H9 (cell line): Measurements from ENCODE around the gene SART1. TPM values are rescaled to one million over a fixed set of nuclear protein-coding genes. Genes with fewer than 3 reads are reported as not detected.

ENCODE experiments used
- DNase-seq: peaks from one replicate; pipeline ENCODE4 v3.0.0-alpha.2; 2017
- H2AFZ ChIP-seq: one replicate; pipeline ENCODE4 v1.6.1; 2013; ENCODE audit warnings: mild to moderate bottlenecking, low read length, control low read depth, moderate library complexity
- H2AK5ac ChIP-seq: 2 replicates; pipeline ENCODE4 v1.6.1; 2013; ENCODE audit warnings: low read length, control low read depth, mixed read lengths; ENCODE audit not compliant: insufficient read length
- H2BK120ac ChIP-seq: one replicate; pipeline ENCODE4 v1.6.1; 2013; ENCODE audit warnings: low read depth, mild to moderate bottlenecking, low read length, control low read depth, inconsistent platforms; ENCODE audit not compliant: poor library complexity, severe bottlenecking
- H2BK12ac ChIP-seq: 2 replicates; pipeline ENCODE4 v1.6.1; 2013; ENCODE audit warnings: low read length, control low read depth, mixed read lengths, low read depth; ENCODE audit not compliant: insufficient read length
- H2BK15ac ChIP-seq: 2 replicates; pipeline ENCODE4 v1.6.1; 2013; ENCODE audit warnings: low read depth, low read length, control low read depth
- H2BK20ac ChIP-seq: one replicate; pipeline ENCODE4 v1.6.1; 2013; ENCODE audit warnings: low read depth, mild to moderate bottlenecking, low read length, control low read depth, inconsistent platforms; ENCODE audit not compliant: poor library complexity, severe bottlenecking
- H2BK5ac ChIP-seq: 2 replicates; pipeline ENCODE4 v1.6.1; 2013; ENCODE audit warnings: low read length, control low read depth, mixed read lengths; ENCODE audit not compliant: insufficient read length
- H3K14ac ChIP-seq: 2 replicates; pipeline ENCODE4 v1.6.1; 2013; ENCODE audit warnings: low read length, control low read depth; ENCODE audit not compliant: insufficient read depth
- H3K18ac ChIP-seq: 2 replicates; pipeline ENCODE4 v1.6.1; 2013; ENCODE audit warnings: low read depth, mild to moderate bottlenecking, mixed read lengths, low read length, control low read depth; ENCODE audit not compliant: insufficient read length
- H3K23ac ChIP-seq: 2 replicates; pipeline ENCODE4 v1.6.1; 2013; ENCODE audit warnings: low read length, control low read depth, mixed read lengths, low read depth; ENCODE audit not compliant: insufficient read length
- H3K23me2 ChIP-seq: 2 replicates; pipeline ENCODE4 v1.6.1; 2013; ENCODE audit warnings: low read depth, mild to moderate bottlenecking, mixed read lengths, low read length, control low read depth; ENCODE audit not compliant: insufficient read length, poor library complexity, severe bottlenecking
- H3K27ac ChIP-seq: 2 replicates; pipeline ENCODE4 v1.5.1; 2013; ENCODE audit warnings: low read length, control low read depth, mixed read lengths, low read depth; ENCODE audit not compliant: insufficient read length
- H3K27me3 ChIP-seq: 2 replicates; pipeline ENCODE4 v1.6.1; 2013; ENCODE audit warnings: low read length, control low read depth, inconsistent platforms; ENCODE audit not compliant: insufficient read depth
- H3K4ac ChIP-seq: 2 replicates; pipeline ENCODE4 v1.6.1; 2013; ENCODE audit warnings: low read depth, mild to moderate bottlenecking, control low read depth, inconsistent platforms, low read length, moderate library complexity
- H3K4me1 ChIP-seq: 2 replicates; pipeline ENCODE4 v1.6.1; 2013; ENCODE audit warnings: low read length, control low read depth, inconsistent platforms; ENCODE audit not compliant: insufficient read depth
- H3K4me2 ChIP-seq: 2 replicates; pipeline ENCODE4 v1.6.1; 2013; ENCODE audit warnings: low read length, control low read depth, mixed read lengths; ENCODE audit not compliant: insufficient read length, insufficient read depth
- H3K56ac ChIP-seq: 2 replicates; pipeline ENCODE4 v1.6.1; 2013; ENCODE audit warnings: low read depth, mild to moderate bottlenecking, mixed read lengths, low read length, control low read depth; ENCODE audit not compliant: insufficient read length
- H3K79me1 ChIP-seq: 2 replicates; pipeline ENCODE4 v1.6.1; 2013; ENCODE audit warnings: low read depth, mild to moderate bottlenecking, moderate library complexity, low read length, control low read depth, inconsistent platforms; ENCODE audit not compliant: insufficient read depth, poor library complexity, severe bottlenecking
- H3K79me2 ChIP-seq: 2 replicates; pipeline ENCODE4 v1.6.1; 2013; ENCODE audit warnings: low read length, control low read depth, inconsistent platforms; ENCODE audit not compliant: insufficient read depth
- H3K9ac ChIP-seq: 2 replicates; pipeline ENCODE4 v1.6.1; 2013; ENCODE audit warnings: low read length, control low read depth, mixed read lengths; ENCODE audit not compliant: insufficient read length; ENCODE audit errors: extremely low read depth
- H3K9me3 ChIP-seq: one replicate; pipeline ENCODE4 v1.6.1; 2013; ENCODE audit warnings: low read depth, low read length, inconsistent platforms; ENCODE audit not compliant: control insufficient read depth
- H3T11ph ChIP-seq: one replicate; pipeline ENCODE4 v1.6.1; 2013; ENCODE audit warnings: mild to moderate bottlenecking, low read length, control low read depth, inconsistent platforms
- H4K20me1 ChIP-seq: one replicate; pipeline ENCODE4 v1.6.1; 2013; ENCODE audit not compliant: control insufficient read depth, insufficient read length, insufficient read depth
- H4K5ac ChIP-seq: 2 replicates; pipeline ENCODE4 v1.6.1; 2013; ENCODE audit warnings: low read depth, mild to moderate bottlenecking, mixed read lengths, low read length, control low read depth; ENCODE audit not compliant: insufficient read length
- H4K8ac ChIP-seq: replicated peaks from 2 replicates; pipeline ENCODE4 v1.6.1; 2013; ENCODE audit warnings: low read length, control low read depth, mixed read lengths, low read depth; ENCODE audit not compliant: insufficient read length
- H4K91ac ChIP-seq: 2 replicates; pipeline ENCODE4 v1.6.1; 2013; ENCODE audit warnings: low read depth, mild to moderate bottlenecking, moderate library complexity, mixed read lengths, low read length, control low read depth; ENCODE audit not compliant: insufficient read length
- H3K27ac Mint-ChIP-seq, 3 experiments: 2 replicates in 2 of 3; 3 replicates in 1 of 3; pipeline ENCODE4 v1.8.0; 2020 to 2021; ENCODE audit warnings: mixed read lengths in 3 of 3, mild to moderate bottlenecking in 1 of 3, moderate library complexity in 1 of 3
- H3K27me3 Mint-ChIP-seq: 2 replicates; pipeline ENCODE4 v1.8.0; 2021; ENCODE audit warnings: low read depth, mild to moderate bottlenecking, moderate library complexity, mixed read lengths
- H3K36me3 Mint-ChIP-seq, 3 experiments: 2 replicates in 2 of 3; 3 replicates in 1 of 3; pipeline ENCODE4 v1.8.0; 2020 to 2021; ENCODE audit warnings: low read depth in 3 of 3, mixed read lengths in 3 of 3; ENCODE audit not compliant: insufficient read depth in 1 of 3
- H3K4me1 Mint-ChIP-seq, 2 experiments: 2 replicates each; pipeline ENCODE4 v1.8.0; 2020; ENCODE audit warnings: mixed read lengths in 2 of 2
- H3K4me3 Mint-ChIP-seq, 2 experiments: 2 replicates in 1 of 2; 3 replicates in 1 of 2; pipeline ENCODE4 v1.8.0; 2020 to 2021; ENCODE audit warnings: mild to moderate bottlenecking in 2 of 2, mixed read lengths in 2 of 2, moderate library complexity in 1 of 2
- H3K9me3 Mint-ChIP-seq, 2 experiments: 2 replicates in 1 of 2; 3 replicates in 1 of 2; pipeline ENCODE4 v1.8.0; 2020; ENCODE audit warnings: mild to moderate bottlenecking in 2 of 2, mixed read lengths in 2 of 2, moderate library complexity in 1 of 2
- CTCF ChIP-seq: fragments of 200-600 bp; sonication (generic); conservative IDR thresholded peaks from 3 replicates; pipeline ENCODE4 v1.8.0; 2021; ENCODE audit warnings: antibody characterized with exemption, mild to moderate bottlenecking
- WGBS: extraction: QIAGEN DNeasy Blood & Tissue Kit; methylation state at CpG from one replicate; pipeline ENCODE4 v1.1.7; 2013; ENCODE audit warnings: missing lambda C conversion rate, low lambda C conversion rate, mixed read lengths; ENCODE audit not compliant: insufficient read length; ENCODE audit errors: extremely low coverage; 5-methylcytosine and 5-hydroxymethylcytosine counted together
- total RNA-seq: library from RNA; stranded (reverse); gene quantifications from 2 replicates; pipeline ENCODE4 v1.2.1, GENCODE V29; 2021

SART1 gene
- total RNA-seq, 1 experiment from 2014 or later: 52.0 TPM

GRCh38 chr11:66015936-66016792 is 54.6 kb downstream of the SART1 start:
- H2BK5ac ChIP-seq: no peak overlapping the region
- H3K23me2 ChIP-seq: peaks cover 8% of the 10 kb centered on the region
- H3K4ac ChIP-seq: no peak overlapping the region
- H2AK5ac ChIP-seq: no peak overlapping the region
- Mint-ChIP-seq H3K27ac (peak overlapping the region in 1 of 3 experiments; percentile 74; a peak in 2 of 7 replicates), H3K36me3 (no peaks in the 10 kb centered on the region; a peak in 1 of 7 replicates), H3K9me3 (no peaks in the 10 kb centered on the region), H3K27me3 (peaks cover 5% of the 10 kb centered on the region), H3K4me1 (peaks cover 0 to 2% of the 10 kb centered on the region in 2 experiments; a peak in 1 of 4 replicates), H3K4me3 (no peak overlapping the region)
- no peak overlapping the region for H2BK120ac ChIP-seq
- H4K20me1 ChIP-seq: no peaks in the 10 kb centered on the region
- H3K14ac ChIP-seq: no peak overlapping the region; the same call in 1 of the 2 replicates
- no peak overlapping the region for H4K91ac ChIP-seq
- no peak overlapping the region for H4K5ac ChIP-seq
- DNase-seq: no peak
- no peak overlapping the region for H2BK15ac ChIP-seq
- no peak overlapping the region for H3K23ac ChIP-seq
- no CpG with 5 or more reads among the region's 18 CpGs for WGBS
- no peak overlapping the region for H2BK12ac ChIP-seq
- H4K8ac ChIP-seq: no peak overlapping the region
- H3K9ac ChIP-seq: no peak overlapping the region
- no peak overlapping the region for H3K56ac ChIP-seq
- H3K4me1 ChIP-seq: no peaks in the 10 kb centered on the region
- no peak overlapping the region for H3K18ac ChIP-seq
- no peaks in the 10 kb centered on the region for H3K9me3 ChIP-seq
- H3K4me2 ChIP-seq: no peak overlapping the region
- no peak overlapping the region for H2AFZ ChIP-seq
- H2BK20ac ChIP-seq: no peak overlapping the region
- TF ChIP-seq CTCF: no peak
- no peaks in the 10 kb centered on the region for H3K79me1 ChIP-seq
- no peak overlapping the region for H3T11ph ChIP-seq
- H3K79me2 ChIP-seq: no peaks in the 10 kb centered on the region
- peaks cover 4% of the 10 kb centered on the region; the same call in 1 of the 2 replicates for H3K27me3 ChIP-seq
- no peak overlapping the region for H3K27ac ChIP-seq
